RCC 7860 (cell line): Measurements from ENCODE around the gene TLR2.
"Not testable (repeated sequence)": the region's sequence is repeated elsewhere in the genome, so short reads cannot be mapped to it uniquely, and the experiment has no call there.

Experiments used
- DNase-seq: peaks from one replicate; pipeline ENCODE4 v3.0.0-alpha.2; 2015; ENCODE audit warnings: low spot score
- FAIRE-seq: peaks from 2 replicates; lab custom pipeline; 2012; peaks lifted over from hg19 to GRCh38; lab: Jason Lieb, UNC

Gene TLR2

DNA sequence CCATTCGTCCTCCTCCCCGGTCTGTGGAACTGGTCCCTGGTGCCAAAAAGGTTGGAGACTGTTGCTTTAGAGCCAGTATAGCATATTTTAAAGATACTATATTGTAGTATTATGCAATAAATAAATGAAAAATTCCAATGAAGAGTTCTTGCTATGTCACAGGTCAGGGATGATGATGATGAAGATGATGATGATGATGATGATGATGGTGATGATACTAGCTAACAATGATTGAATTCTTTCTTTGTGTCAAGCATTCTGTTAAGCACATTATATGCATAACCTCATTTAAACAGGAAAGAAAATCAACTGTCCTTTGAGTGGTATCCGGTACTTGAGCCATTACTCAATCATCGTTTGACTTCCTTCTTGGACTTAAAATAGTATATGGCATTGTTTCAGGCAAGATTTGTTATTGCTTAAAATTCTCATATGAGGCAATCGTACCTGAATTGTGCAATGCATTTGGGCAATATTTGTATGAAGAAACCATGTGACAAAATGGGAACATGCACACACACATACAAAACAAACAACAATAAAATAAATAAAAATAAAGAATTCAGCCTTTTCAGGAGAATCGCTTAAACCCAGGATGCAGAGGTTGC, 22.8 kb upstream of the TLR2 start:
- FAIRE-seq (no peak), DNase-seq (no peak)

GRCh38 chr4:153661908-153662307, 22.2 kb upstream of the TLR2 start:
- DNase-seq = no peak
- no peak for FAIRE-seq

DNA sequence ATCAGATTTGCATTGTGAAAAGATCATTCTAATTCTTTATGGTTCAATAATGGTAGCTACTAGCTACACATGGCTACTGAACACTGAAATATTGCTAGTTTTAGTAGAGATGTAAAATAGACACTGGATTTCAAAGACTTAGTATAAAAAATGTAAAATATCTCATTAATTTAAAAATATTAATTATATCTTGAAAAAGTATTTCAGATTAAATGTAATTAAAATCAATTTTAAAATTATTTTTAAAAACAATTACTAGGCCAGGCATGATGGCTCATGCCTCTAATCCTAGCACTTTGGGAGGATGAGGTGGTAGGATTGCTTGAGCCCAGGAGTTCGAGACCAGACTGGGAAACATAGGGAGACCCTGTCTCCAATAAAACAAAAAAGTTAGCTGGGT, 20.4 kb upstream of the TLR2 start:
- DNase-seq = no peak
- no peak for FAIRE-seq

DNA sequence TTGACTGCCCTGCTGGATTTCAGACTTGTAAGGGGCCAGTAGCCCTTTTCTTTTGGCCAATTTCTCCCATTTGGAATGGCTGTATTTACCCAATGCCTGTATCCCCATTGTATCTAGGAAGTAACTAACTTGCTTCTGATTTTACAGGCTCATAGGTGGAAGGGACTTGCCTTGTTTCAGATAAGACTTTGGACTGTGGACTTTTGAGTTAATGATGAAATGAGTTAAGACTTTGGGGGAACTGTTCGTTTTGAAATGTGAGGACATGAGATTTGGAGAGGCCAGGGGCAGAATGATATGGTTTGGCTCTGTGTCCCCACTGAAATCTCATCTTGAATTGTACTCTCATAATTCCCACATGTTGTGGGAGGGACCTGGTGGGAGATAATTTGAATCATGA, 17.6 kb upstream of the TLR2 start:
- not testable (repeated sequence) for DNase-seq, FAIRE-seq

GRCh38 chr4:153668647-153669046, 15.4 kb upstream of the TLR2 start:
- DNase-seq (no peak), FAIRE-seq (no peak)

DNA sequence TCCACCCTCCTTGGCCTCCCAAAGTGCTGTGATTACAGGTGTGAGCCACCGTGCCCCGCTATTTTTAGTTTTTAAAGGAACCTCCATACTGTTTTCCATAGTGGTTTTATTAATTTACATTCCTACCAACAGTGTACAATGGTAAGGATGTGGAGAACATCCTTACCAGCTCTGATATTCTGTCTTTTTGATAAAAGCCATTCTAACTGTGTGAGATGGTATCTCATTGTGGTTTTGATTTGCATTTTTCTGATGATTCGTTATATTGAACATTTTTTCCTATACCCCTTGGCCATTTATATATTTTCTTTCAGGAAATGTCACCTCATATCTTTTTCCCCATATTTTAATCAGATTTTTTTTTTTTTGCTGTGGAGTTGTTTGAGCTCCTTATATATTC, 14.2 kb upstream of the TLR2 start:
- FAIRE-seq (no peak), DNase-seq (no peak)

- peak; percentile 39 for DNase-seq
- no peak for FAIRE-seq
These were observed 7.6 kb upstream of the TLR2 start for GRCh38 chr4:153676486-153676885.

GRCh38 chr4:153676984-153677383, 7.1 kb upstream of the TLR2 start:
- DNase-seq (peak; percentile 91), FAIRE-seq (peak; percentile 84)

GRCh38 chr4:153679486-153679885, 4.6 kb upstream of the TLR2 start:
- no peak for FAIRE-seq
- DNase-seq = no peak

GRCh38 chr4:153683763-153684181, 308 bp upstream of the TLR2 start:
- FAIRE-seq (no peak), DNase-seq (no peak)

DNA sequence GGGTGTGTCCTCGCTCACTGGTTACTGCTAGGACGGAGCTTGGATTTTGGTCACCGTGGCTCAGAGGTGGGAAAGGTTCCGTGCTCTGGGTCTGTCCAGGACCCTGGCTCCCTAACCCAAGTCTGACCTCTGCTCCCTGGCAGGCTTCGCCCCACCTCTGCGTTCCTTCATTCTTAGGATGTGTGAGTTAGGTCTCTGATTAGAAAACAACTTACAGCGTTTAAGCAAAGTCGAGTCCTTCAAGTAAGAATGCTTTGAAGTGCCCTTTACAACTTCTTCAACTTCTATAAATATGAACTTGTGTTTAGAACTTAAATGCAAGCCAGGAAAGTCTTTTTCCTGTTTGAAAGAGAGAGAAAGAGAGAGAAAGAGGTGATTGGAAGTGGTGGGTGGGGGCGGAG, 891 bp downstream of the TLR2 start:
- no peak for FAIRE-seq
- DNase-seq = no peak

- DNase-seq = no peak
- FAIRE-seq = no peak
These were observed 20.4 kb downstream of the TLR2 start for GRCh38 chr4:153704522-153704921.

GRCh38 chr4:153705743-153706468, 21.8 kb downstream of the TLR2 start:
- DNase-seq (no peak), FAIRE-seq (no peak)

- FAIRE-seq (no peak), DNase-seq (no peak)
These were observed 22.4 kb downstream of the TLR2 start for GRCh38 chr4:153706519-153706918.

- no peak for DNase-seq
- no peak for FAIRE-seq
These were observed 26.6 kb downstream of the TLR2 start for GRCh38 chr4:153710681-153711080.

DNA sequence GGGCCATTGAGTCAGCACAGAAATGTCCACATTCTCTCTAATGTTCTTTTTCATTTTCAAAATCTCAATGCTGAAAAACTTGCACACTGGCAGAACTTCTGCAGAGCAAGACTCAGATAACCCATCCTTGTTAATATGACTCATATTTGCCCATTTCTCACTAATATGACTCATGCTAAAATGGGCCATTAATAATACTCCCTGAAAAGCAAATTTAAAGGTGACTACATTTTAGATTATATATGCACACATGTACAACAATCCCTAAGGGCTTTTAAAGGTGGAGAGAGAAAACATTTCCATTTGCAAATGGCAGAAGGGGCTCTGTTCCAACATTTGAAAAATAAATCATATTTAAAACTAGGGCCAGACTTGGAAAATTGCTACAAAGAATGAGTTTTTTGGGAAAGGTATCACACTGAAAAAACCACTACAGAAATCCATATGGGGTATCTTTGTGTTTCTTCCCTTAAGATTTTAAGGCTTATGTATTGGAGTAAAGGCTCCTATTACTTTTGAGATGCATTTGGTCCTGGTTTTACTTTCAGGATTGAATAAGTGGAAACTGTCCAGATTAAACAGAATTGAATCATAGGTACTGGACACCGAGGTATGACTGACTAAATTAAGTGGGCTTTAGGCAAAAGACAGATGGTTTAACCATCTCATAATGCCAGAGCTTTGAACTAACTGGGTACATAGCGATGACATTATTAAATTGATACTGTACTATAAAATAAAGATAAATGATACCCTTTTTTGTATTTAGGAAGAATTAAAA, 30.0 kb downstream of the TLR2 start:
- no peak for FAIRE-seq

DNA sequence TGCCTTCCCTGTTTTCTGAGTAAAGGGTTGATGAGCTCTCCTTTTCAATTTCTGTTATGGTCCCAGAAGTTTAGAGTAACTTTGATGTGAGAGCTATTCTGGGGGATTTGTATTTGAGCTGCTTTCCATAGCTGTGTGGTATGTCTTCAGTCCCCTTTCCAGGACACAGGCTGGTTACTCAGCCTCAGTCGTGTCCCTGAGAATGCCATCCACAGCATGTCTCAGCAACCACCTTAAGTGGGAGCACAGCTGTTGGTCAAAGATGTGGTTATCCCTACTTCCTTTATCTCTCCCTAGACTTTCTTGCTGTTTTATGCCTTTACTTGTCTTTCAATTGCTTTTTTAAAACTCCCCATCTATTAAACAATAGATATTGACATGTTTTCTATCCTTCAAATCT, 38.0 kb downstream of the TLR2 start:
- FAIRE-seq (no peak), DNase-seq (no peak)

More for the DNA sequence above, 30.0 kb downstream of the TLR2 start:
- no peak for DNase-seq

DNA sequence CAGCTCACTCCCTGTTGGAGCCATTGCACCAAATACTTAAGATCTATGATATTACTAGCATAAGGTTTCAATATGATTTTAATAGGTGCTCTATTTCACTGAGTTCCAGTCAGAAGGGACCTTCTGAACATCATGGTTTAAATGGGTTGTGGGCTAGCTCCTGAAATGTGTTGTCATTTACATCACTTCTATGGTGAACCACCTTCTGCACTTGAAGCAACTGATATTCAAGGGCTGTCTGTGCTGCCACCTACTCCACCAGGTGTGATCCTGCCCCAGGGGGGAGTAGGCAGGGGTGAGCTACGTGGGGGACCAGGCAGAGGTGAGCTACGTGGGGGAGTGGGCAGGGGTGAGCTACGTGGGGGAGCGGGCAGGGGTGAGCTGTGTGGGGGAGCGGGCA, 40.5 kb downstream of the TLR2 start:
- DNase-seq = no peak
- FAIRE-seq = no peak

DNA sequence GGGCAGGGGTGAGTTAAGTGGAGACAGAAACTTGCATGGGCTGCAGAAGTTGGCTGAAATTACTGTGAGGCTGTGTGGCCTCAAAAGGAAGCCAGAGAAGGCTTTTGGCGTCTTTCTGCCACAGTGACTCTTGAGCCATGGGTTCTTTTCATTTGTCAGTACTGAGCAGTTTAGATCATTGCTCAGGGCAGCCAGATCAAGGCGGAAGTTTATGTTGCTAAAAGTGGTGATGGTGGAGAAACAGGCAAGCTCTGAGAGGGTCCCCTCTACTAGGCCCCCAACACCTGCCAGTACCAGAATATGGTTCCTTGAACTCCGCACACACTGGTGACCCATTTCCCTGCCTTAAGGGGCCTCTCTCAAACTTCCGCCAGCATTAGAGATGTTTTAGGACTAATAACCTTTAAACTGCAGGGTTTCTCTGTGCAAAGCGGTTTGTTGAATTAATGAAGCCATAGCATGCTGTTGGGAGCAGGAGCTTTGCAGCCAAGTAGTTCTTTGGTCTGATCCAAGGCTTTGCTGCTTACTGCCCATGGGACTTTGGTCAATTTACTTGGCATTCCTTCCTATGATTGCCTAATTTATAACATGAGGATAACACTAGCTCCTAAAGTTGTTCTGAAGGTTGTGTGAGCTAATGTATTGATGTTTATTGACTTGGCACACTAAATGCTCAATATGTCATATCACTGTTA, 41.2 kb downstream of the TLR2 start:
- DNase-seq = no peak
- FAIRE-seq = no peak

GRCh38 chr4:153725831-153726154, 41.7 kb downstream of the TLR2 start:
- FAIRE-seq (no peak), DNase-seq (no peak)

DNA sequence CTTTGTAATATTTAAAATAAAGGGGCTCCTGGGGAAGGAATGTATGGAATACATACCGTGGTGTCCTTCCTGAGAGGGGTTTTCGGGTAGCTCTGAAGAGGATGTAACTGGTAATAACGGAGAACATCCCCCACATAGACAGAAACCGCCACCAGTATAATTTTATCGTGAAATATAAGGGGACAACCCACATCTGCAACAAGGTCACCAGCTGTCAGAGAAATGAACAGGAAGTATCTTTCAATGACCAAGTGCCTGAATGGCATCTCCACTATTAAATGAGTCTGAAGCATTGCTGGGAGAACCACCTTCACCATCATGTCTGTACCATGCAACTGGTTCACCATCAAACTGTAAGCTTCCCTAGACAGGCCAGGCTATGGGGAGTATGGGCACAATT, 44.1 kb downstream of the TLR2 start:
- FAIRE-seq (no peak), DNase-seq (no peak)

GRCh38 chr4:153728660-153729059, 44.6 kb downstream of the TLR2 start:
- no peak for FAIRE-seq
- no peak for DNase-seq
